GM18517 (cell line): ENCODE measurements around the gene KIF12.
"Not testable (repeated sequence)": the region's sequence is repeated elsewhere in the genome, so short reads cannot be mapped to it uniquely, and the experiment has no call there.

Source experiments
- ATAC-seq: cut with Tn5 transposase; IDR thresholded peaks from one replicate; pipeline ENCODE4 v1.9.1; 2021; ENCODE audit warnings: mild to moderate bottlenecking, moderate library complexity; ENCODE audit not compliant: unreplicated experiment

The KIF12 gene

GRCh38 chr9:114098936-114099668, at the start of gene KIF12:
TSS of gene KIF12 (minus strand) at chr9:114099292. CDS start at chr9:114099276, 16 bp downstream.
- no peak for ATAC-seq

- no peak for ATAC-seq
These were observed 47.6 kb upstream of the KIF12 start for GRCh38 chr9:114146735-114147134.

- ATAC-seq: no peak
These were observed 44.1 kb upstream of the KIF12 start for GRCh38 chr9:114143234-114143633.

- no peak for ATAC-seq
These were observed 42.7 kb upstream of the KIF12 start for GRCh38 chr9:114141553-114142402.

- no peak for ATAC-seq
These were observed 41.8 kb upstream of the KIF12 start for GRCh38 chr9:114140850-114141249.

GRCh38 chr9:114140401-114140800, 41.3 kb upstream of the KIF12 start:
- no peak for ATAC-seq

GRCh38 chr9:114139071-114139470, 40.0 kb upstream of the KIF12 start:
- ATAC-seq: no peak

GRCh38 chr9:114138552-114138971, 39.5 kb upstream of the KIF12 start:
- no peak for ATAC-seq

- no peak for ATAC-seq
These were observed 38.7 kb upstream of the KIF12 start for GRCh38 chr9:114137831-114138230.

GRCh38 chr9:114134827-114135396, 35.8 kb upstream of the KIF12 start:
- ATAC-seq: no peak

GRCh38 chr9:114132550-114132918, 33.4 kb upstream of the KIF12 start:
- no peak for ATAC-seq

GRCh38 chr9:114131808-114132549, 32.9 kb upstream of the KIF12 start:
- no peak for ATAC-seq

- no peak for ATAC-seq
These were observed 31.7 kb upstream of the KIF12 start for GRCh38 chr9:114130624-114131277.

GRCh38 chr9:114130141-114130540, 31.0 kb upstream of the KIF12 start:
- no peak for ATAC-seq

- not testable (repeated sequence) for ATAC-seq
These were observed 29.7 kb upstream of the KIF12 start for GRCh38 chr9:114128759-114129158.

- no peak for ATAC-seq
These were observed 27.4 kb upstream of the KIF12 start for GRCh38 chr9:114126247-114127060.

GRCh38 chr9:114125476-114126013, 26.5 kb upstream of the KIF12 start:
- ATAC-seq: no peak

GRCh38 chr9:114124666-114125475, 25.8 kb upstream of the KIF12 start:
- no peak for ATAC-seq

GRCh38 chr9:114124138-114124537, 25.0 kb upstream of the KIF12 start:
- no peak for ATAC-seq
